Activated B cell treated with CpG ODN at 0.5 μM for 24 hours (primary cell): ENCODE results near the gene MAPKAPK3. TPM values are rescaled to one million over a fixed set of nuclear protein-coding genes. Genes with fewer than 3 reads are reported as not detected.

Source experiments
- ATAC-seq: fragments of 200-7000 bp; cut with Tn5 transposase; one replicate; pipeline ENCODE4 v1.10.0; 2021; ENCODE audit warnings: low read depth, mild to moderate bottlenecking, moderate library complexity
- CTCF ChIA-PET: fragments of 350-600 bp; sonication (Branson Sonifier 250); formaldehyde crosslinking; loops from one replicate; lab custom pipeline; 2021; ENCODE audit warnings: antibody characterized with exemption; lab: Charles Lee
- POLR2A ChIA-PET: fragments of 350-600 bp; sonication (Branson Sonifier 250); formaldehyde crosslinking; loops from one replicate; lab custom pipeline; 2021; ENCODE audit warnings: antibody characterized with exemption; lab: Charles Lee
- DNase-seq: peaks from one replicate; pipeline ENCODE4 v3.0.0; 2022
- H3K27ac Mint-ChIP-seq: one replicate; pipeline ENCODE4 v1.8.0; 2020; ENCODE audit warnings: mixed read lengths
- H3K27me3 Mint-ChIP-seq: one replicate; pipeline ENCODE4 v1.8.0; 2021; ENCODE audit warnings: mixed read lengths
- H3K36me3 Mint-ChIP-seq: one replicate; pipeline ENCODE4 v1.8.0; 2021; ENCODE audit warnings: low read depth, mixed read lengths
- H3K4me1 Mint-ChIP-seq: one replicate; pipeline ENCODE4 v1.8.0; 2021; ENCODE audit warnings: mixed read lengths
- H3K4me3 Mint-ChIP-seq: one replicate; pipeline ENCODE4 v1.8.0; 2020; ENCODE audit warnings: mild to moderate bottlenecking, mixed read lengths
- H3K9me3 Mint-ChIP-seq: one replicate; pipeline ENCODE4 v1.8.0; 2020; ENCODE audit warnings: mixed read lengths
- intact Hi-C: fragments of 100-400 bp; cut with micrococcal nuclease; formaldehyde crosslinking; loops from one replicate; pipeline ENCODE4 v1.15.1; 2024
- total RNA-seq: library from RNA; stranded (reverse); gene quantifications from 2 replicates; pipeline ENCODE4 v1.2.3, GENCODE V29; 2022
- TF ChIP-seq, protein P1 (sequence below): fragments of 200-600 bp; IDR thresholded peaks from one replicate; pipeline ENCODE4 v1.8.0; 2022; ENCODE audit warnings: antibody characterized with exemption, mild to moderate bottlenecking

MAPKAPK3 gene
- total RNA-seq, 1 donor from 2014 or later: 18.2 TPM

DNA sequence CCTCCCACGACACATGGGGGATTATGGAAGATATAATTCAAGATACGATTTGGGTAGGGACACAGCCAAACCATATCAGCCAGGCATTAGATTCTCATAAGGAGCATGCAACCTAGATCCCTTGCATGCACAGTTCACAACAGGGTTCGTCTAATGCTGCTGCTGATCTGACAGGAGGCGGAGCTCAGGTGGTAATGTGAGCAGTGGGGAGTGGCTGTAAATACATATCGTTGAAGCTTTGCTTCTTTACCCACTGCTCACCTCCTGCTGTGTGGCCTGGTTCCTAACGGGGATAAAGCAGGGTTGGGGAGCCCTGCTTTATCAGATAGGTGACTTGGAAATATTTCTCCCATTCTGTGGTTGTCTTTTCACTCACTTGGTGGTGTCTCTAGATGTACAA is 72.6 kb downstream of the MAPKAPK3 start:
- Mint-ChIP-seq H3K4me1 (no peaks in the 10 kb centered on the region), H3K27ac (no peak overlapping the region), H3K27me3 (peaks cover 16% of the 10 kb centered on the region), H3K36me3 (no peaks in the 10 kb centered on the region), H3K4me3 (no peak overlapping the region), H3K9me3 (no peaks in the 10 kb centered on the region)
- ChIA-PET POLR2A (no interaction called here), CTCF (no interaction called here)
- DNase-seq: no peak
- no peak for ATAC-seq
- TF ChIP-seq, protein P1, sequence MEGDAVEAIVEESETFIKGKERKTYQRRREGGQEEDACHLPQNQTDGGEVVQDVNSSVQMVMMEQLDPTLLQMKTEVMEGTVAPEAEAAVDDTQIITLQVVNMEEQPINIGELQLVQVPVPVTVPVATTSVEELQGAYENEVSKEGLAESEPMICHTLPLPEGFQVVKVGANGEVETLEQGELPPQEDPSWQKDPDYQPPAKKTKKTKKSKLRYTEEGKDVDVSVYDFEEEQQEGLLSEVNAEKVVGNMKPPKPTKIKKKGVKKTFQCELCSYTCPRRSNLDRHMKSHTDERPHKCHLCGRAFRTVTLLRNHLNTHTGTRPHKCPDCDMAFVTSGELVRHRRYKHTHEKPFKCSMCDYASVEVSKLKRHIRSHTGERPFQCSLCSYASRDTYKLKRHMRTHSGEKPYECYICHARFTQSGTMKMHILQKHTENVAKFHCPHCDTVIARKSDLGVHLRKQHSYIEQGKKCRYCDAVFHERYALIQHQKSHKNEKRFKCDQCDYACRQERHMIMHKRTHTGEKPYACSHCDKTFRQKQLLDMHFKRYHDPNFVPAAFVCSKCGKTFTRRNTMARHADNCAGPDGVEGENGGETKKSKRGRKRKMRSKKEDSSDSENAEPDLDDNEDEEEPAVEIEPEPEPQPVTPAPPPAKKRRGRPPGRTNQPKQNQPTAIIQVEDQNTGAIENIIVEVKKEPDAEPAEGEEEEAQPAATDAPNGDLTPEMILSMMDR: no peak
- intact Hi-C loops: no loop called here

DNA sequence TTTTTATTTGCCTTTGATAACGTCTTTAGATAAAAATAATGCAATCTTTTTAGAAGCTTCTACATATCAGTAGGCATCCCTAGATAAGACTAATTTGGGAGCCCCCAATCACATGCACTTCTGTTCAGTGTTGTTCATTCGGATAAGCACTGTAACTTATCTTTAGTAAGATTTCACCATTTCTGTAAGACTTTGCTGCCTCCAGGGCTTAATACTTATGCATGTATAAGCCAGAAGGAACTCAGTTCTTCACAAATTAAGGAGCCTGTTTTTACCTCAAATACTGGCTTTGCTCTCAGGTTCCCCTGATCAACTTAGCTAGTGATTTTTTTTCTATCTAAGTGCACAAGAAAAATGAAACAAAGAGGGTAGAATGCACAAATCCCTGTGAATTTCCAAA is 78.1 kb downstream of the MAPKAPK3 start:
- no peak overlapping the region for H3K4me3 Mint-ChIP-seq
- TF ChIP-seq, protein P1: no peak
- peaks cover 11% of the 10 kb centered on the region for H3K27me3 Mint-ChIP-seq
- H3K27ac Mint-ChIP-seq: no peak overlapping the region
- ChIA-PET CTCF (no interaction called here), POLR2A (no interaction called here)
- H3K4me1 Mint-ChIP-seq: no peaks in the 10 kb centered on the region
- DNase-seq (no peak), ATAC-seq (no peak)
- H3K9me3 Mint-ChIP-seq: peaks cover 13% of the 10 kb centered on the region
- no peaks in the 10 kb centered on the region for H3K36me3 Mint-ChIP-seq
- intact Hi-C loops: no loop called here

DNA sequence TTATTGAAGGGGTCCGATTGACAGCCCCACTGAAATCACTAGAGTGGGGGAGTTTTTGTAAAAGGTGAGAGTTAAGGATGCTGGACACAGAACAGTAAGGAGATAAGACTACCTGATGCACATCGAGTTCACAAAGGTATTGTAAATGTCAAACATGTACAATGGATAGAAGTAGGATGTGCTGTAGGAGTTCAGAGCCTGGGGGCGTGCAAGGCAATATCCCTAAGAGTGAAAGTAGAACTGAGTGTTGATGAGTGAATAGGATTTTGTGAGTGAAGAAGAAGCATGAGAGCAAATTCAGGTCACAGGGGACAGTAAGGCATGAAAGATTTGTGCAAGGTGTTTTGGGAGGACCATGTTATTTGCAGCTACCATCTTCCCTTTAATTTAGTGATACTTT is 79.3 kb downstream of the MAPKAPK3 start:
- POLR2A ChIA-PET: no interaction called here
- no peaks in the 10 kb centered on the region for H3K4me1 Mint-ChIP-seq
- ATAC-seq (no peak), DNase-seq (no peak)
- peaks cover 9% of the 10 kb centered on the region for H3K27me3 Mint-ChIP-seq
- intact Hi-C loops: no loop called here
- H3K9me3 Mint-ChIP-seq: peaks cover 13% of the 10 kb centered on the region
- no peak overlapping the region for H3K27ac Mint-ChIP-seq
- CTCF ChIA-PET: no interaction called here
- H3K36me3 Mint-ChIP-seq: no peaks in the 10 kb centered on the region
- TF ChIP-seq, protein P1: no peak
- H3K4me3 Mint-ChIP-seq: no peak overlapping the region

DNA sequence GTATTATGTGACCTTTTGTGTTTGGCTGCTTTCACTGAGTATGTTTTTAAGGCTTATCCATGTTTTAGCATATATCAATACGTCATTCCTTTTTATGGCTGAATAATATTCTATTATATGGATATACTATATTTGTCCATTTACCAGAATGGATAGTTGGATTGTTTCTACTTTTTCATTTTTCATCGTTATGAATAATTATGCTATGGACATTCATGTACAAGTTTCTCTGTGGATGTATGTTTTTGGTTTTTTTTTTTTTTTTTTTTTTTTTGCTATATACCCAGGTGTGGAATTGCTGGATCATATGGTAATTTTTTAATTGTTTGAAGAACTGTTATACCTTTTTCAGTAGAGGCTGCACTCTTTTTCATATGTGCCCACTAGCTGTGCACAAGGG is 81.3 kb downstream of the MAPKAPK3 start:
- CTCF ChIA-PET: no interaction called here
- DNase-seq (no peak), ATAC-seq (no peak)
- intact Hi-C loops: no loop called here
- Mint-ChIP-seq H3K4me1 (no peaks in the 10 kb centered on the region), H3K36me3 (no peaks in the 10 kb centered on the region), H3K27me3 (peaks cover 12% of the 10 kb centered on the region), H3K27ac (no peak overlapping the region), H3K4me3 (no peak overlapping the region), H3K9me3 (peaks cover 13% of the 10 kb centered on the region)
- TF ChIP-seq, protein P1: no peak
- POLR2A ChIA-PET: no interaction called here

Other genes starting within 250 kb of the MAPKAPK3 start
- gene CACNA2D2, start 113.5 kb upstream of the MAPKAPK3 start, total RNA-seq: 0.34 and 0.53 TPM in 2 replicates
- 4.5 and 5.9 TPM in 2 replicates for gene C3orf18, start 49.4 kb upstream of the MAPKAPK3 start, total RNA-seq
- 23.5 and 26.9 TPM in 2 replicates for gene HEMK1, start 47.6 kb upstream of the MAPKAPK3 start, total RNA-seq
- 2.9 and 3.2 TPM in 2 replicates for gene CISH, start 5.4 kb upstream of the MAPKAPK3 start, total RNA-seq
- 0.04 and 0.07 TPM in 2 replicates for gene DOCK3, start 57.8 kb downstream of the MAPKAPK3 start, total RNA-seq